ENCODE data around the gene CDHR1. TPM values are rescaled to one million over a fixed set of nuclear protein-coding genes. Genes with fewer than 3 reads are reported as not detected.

CDHR1 gene
- total RNA-seq, 1 experiment from 2014 or later = not detected

DNA sequence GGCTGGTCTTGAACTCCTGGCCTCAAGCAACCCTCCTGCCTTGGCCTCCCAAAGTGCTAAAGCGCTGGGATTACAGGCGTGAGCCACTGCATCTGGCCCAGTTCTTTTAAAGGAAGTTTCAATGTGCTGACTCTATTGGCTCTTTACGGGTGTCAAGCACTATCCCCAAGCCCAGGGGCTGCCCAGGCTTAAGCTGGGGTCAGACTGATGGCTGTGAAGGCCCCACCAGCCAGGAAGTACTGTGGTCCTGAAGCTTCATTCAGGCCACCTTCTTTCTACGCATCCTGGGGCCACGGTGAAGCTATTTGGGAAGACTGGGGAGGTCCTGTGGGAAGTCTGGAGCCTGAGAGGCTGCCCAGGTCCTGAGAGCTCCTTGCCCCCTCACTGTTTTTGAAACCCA lies 12.7 kb upstream of the CDHR1 start:
- intact Hi-C loops (cut with micrococcal nuclease; ENCODE audit: unreplicated experiment) = no loop called here
- Mint-ChIP-seq H3K4me1 (ENCODE audit: low read depth, unreplicated experiment) (no peaks in the 10 kb centered on the region), H3K36me3 (ENCODE audit: insufficient read depth, unreplicated experiment) (no peaks in the 10 kb centered on the region), H3K27me3 (ENCODE audit: unreplicated experiment) (no peaks in the 10 kb centered on the region), H3K27ac (ENCODE audit: unreplicated experiment) (no peak overlapping the region), H3K9me3 (ENCODE audit: low read depth, unreplicated experiment) (no peaks in the 10 kb centered on the region), H3K4me3 (ENCODE audit: low read depth, unreplicated experiment) (no peak overlapping the region)
- TF ChIP-seq, protein P1, sequence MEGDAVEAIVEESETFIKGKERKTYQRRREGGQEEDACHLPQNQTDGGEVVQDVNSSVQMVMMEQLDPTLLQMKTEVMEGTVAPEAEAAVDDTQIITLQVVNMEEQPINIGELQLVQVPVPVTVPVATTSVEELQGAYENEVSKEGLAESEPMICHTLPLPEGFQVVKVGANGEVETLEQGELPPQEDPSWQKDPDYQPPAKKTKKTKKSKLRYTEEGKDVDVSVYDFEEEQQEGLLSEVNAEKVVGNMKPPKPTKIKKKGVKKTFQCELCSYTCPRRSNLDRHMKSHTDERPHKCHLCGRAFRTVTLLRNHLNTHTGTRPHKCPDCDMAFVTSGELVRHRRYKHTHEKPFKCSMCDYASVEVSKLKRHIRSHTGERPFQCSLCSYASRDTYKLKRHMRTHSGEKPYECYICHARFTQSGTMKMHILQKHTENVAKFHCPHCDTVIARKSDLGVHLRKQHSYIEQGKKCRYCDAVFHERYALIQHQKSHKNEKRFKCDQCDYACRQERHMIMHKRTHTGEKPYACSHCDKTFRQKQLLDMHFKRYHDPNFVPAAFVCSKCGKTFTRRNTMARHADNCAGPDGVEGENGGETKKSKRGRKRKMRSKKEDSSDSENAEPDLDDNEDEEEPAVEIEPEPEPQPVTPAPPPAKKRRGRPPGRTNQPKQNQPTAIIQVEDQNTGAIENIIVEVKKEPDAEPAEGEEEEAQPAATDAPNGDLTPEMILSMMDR (IDR thresholded peaks at IDR 0.05; ENCODE audit: unreplicated experiment) = no peak
- CTCF ChIA-PET = no interaction called here
- DNase-seq = no peak
- BruUV-seq (replicated peaks) = no TSS peak

DNA sequence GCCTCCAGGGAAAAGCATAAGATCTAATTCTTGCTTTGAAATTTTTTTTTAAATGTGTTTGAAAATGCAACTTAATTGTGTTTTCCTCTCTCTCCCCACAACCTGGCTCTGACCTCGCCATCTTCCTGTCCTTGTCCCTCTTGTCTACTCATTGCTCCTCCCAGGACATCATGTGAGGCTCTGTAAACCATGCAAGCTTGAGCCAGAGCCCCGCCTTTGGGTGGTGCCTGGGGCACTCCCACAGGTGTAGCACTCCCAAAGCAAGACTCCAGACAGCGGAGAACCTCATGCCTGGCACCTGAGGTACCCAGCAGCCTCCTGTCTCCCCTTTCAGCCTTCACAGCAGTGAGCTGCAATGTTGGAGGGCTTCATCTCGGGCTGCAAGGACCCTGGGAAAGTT lies 9.8 kb upstream of the CDHR1 start:
- DNase-seq = no peak
- BruUV-seq (replicated peaks) = no TSS peak
- no peaks in the 10 kb centered on the region for H3K9me3 Mint-ChIP-seq (ENCODE audit: low read depth, unreplicated experiment)
- H3K27me3 Mint-ChIP-seq (ENCODE audit: unreplicated experiment) = no peaks in the 10 kb centered on the region
- H3K36me3 Mint-ChIP-seq (ENCODE audit: insufficient read depth, unreplicated experiment) = no peaks in the 10 kb centered on the region
- H3K4me1 Mint-ChIP-seq (ENCODE audit: low read depth, unreplicated experiment) = no peaks in the 10 kb centered on the region
- intact Hi-C loops (cut with micrococcal nuclease; ENCODE audit: unreplicated experiment) = no loop called here
- TF ChIP-seq, protein P1 (IDR thresholded peaks at IDR 0.05; ENCODE audit: unreplicated experiment) = no peak
- no peak overlapping the region for H3K4me3 Mint-ChIP-seq (ENCODE audit: low read depth, unreplicated experiment)
- CTCF ChIA-PET = no interaction called here
- H3K27ac Mint-ChIP-seq (ENCODE audit: unreplicated experiment) = no peak overlapping the region

DNA sequence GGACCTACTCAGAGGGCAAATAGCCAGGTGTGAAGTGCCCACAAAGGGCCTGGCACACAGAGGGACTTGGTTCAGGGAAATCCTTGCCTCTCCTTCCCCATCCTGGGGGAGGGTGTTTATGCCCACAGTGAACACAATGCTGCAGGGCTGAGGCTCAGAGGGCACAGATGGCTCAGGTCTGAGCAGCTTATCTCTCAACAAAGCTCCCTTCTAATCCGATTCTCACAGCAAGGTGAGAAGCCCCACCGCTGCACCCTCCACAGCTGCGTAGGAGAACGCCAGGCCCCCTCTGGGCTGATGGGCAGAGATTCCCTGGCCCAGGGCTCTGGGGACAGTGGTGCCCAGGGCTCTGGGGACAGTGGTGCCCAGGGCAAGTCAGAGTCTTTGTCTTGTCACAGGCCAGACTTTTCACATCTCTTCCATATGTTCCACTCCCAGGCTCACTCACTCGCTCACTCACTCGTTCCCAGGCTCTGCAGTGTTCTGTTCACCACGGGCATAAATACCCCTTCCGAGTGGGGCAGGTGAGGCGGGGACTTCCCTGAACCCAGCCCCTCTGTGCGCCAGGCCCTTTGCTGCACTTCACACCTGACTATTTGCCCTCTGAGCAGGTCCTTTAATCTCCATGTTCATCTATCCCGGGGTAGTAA lies 8.7 kb upstream of the CDHR1 start:
- Mint-ChIP-seq H3K36me3 (ENCODE audit: insufficient read depth, unreplicated experiment) (no peaks in the 10 kb centered on the region), H3K9me3 (ENCODE audit: low read depth, unreplicated experiment) (no peaks in the 10 kb centered on the region), H3K27ac (ENCODE audit: unreplicated experiment) (no peak overlapping the region), H3K27me3 (ENCODE audit: unreplicated experiment) (peaks cover under 1% of the 10 kb centered on the region), H3K4me3 (ENCODE audit: low read depth, unreplicated experiment) (no peak overlapping the region), H3K4me1 (ENCODE audit: low read depth, unreplicated experiment) (no peaks in the 10 kb centered on the region)
- DNase-seq = no peak
- TF ChIP-seq, protein P1 (IDR thresholded peaks at IDR 0.05; ENCODE audit: unreplicated experiment) = no peak
- CTCF ChIA-PET = interaction anchor here (0.6 kb wide), 1 partner anchor 184 kb away, joined by 3 read pairs; no protein-coding TSS in a partner anchor
- BruUV-seq (replicated peaks) = no TSS peak
- intact Hi-C loops (cut with micrococcal nuclease; ENCODE audit: unreplicated experiment) = no loop called here

DNA sequence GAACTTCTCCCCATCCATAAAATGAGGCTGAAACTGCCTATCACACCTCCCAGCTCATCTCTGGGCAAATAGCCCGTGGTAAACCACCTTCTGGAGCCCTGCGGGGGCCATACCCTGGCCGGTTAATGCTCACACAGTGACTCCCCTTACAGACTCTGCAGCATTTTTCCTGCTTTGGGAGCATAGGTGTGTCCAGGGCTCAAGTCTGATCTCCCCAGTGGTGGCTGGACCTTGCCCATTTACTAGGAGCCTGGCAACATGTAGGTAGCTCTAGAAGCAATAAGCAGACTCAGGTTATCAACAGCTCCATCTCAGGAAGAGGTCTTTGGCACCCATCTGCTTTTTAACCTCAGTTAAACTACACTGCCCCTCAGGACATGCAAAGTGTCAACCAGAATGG lies 5.5 kb upstream of the CDHR1 start:
- Mint-ChIP-seq H3K4me1 (ENCODE audit: low read depth, unreplicated experiment) (no peaks in the 10 kb centered on the region), H3K4me3 (ENCODE audit: low read depth, unreplicated experiment) (no peak overlapping the region), H3K27me3 (ENCODE audit: unreplicated experiment) (peaks cover 31% of the 10 kb centered on the region), H3K27ac (ENCODE audit: unreplicated experiment) (no peak overlapping the region), H3K9me3 (ENCODE audit: low read depth, unreplicated experiment) (no peaks in the 10 kb centered on the region), H3K36me3 (ENCODE audit: insufficient read depth, unreplicated experiment) (no peaks in the 10 kb centered on the region)
- DNase-seq = no peak
- CTCF ChIA-PET = no interaction called here
- TF ChIP-seq, protein P1 (IDR thresholded peaks at IDR 0.05; ENCODE audit: unreplicated experiment) = no peak
- intact Hi-C loops (cut with micrococcal nuclease; ENCODE audit: unreplicated experiment) = no loop called here
- BruUV-seq (replicated peaks) = no TSS peak

Measured in Calu3 (cell line).